ENCODE data around the gene FAP.

DNA sequence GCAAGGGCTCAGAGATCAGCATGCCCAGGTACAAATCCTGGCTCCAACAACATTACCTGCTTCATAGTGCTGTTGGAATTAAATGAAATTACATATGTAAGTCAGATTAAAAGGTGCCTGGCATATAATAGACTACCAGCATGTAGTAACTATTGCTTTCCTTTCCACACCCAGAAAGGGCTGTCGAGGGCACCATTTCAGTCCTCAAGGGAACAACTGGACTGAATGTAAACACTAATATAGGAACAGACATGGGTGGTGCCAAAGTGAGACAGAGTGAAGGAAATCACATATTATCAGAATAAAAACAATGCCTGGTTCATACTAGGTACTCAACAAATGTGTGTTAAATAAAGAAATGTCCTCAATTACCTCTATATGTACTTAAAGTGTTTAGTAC lies 43.3 kb downstream of the FAP start:
- TF ChIP-seq, protein P1, sequence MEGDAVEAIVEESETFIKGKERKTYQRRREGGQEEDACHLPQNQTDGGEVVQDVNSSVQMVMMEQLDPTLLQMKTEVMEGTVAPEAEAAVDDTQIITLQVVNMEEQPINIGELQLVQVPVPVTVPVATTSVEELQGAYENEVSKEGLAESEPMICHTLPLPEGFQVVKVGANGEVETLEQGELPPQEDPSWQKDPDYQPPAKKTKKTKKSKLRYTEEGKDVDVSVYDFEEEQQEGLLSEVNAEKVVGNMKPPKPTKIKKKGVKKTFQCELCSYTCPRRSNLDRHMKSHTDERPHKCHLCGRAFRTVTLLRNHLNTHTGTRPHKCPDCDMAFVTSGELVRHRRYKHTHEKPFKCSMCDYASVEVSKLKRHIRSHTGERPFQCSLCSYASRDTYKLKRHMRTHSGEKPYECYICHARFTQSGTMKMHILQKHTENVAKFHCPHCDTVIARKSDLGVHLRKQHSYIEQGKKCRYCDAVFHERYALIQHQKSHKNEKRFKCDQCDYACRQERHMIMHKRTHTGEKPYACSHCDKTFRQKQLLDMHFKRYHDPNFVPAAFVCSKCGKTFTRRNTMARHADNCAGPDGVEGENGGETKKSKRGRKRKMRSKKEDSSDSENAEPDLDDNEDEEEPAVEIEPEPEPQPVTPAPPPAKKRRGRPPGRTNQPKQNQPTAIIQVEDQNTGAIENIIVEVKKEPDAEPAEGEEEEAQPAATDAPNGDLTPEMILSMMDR (conservative IDR thresholded peaks at IDR 0.05) = no peak
- TF ChIP-seq EZH2 (IDR thresholded peaks at IDR 0.05; ENCODE audit: low read depth) = no peak

All from PC-9 (cell line).